KMS-11 (cell line): Measurements from ENCODE around the gene MAPK9.

Experiments
- H2AFZ ChIP-seq: fragments of 200-600 bp; sonication (generic); 2 replicates; pipeline ENCODE4 v1.6.1; 2016; ENCODE audit warnings: antibody characterized with exemption, mixed run types, low read depth
- H3K27ac ChIP-seq: fragments of 200-600 bp; sonication (generic); 2 replicates; pipeline ENCODE4 v1.6.1; 2016; ENCODE audit warnings: mild to moderate bottlenecking, mixed run types
- H3K27me3 ChIP-seq: fragments of 200-600 bp; sonication (generic); 2 replicates; pipeline ENCODE4 v1.6.1; 2017; ENCODE audit warnings: mild to moderate bottlenecking, low read depth, mixed run types, moderate library complexity; ENCODE audit not compliant: insufficient read depth
- H3K36me3 ChIP-seq: fragments of 200-600 bp; sonication (generic); 2 replicates; pipeline ENCODE4 v1.6.1; 2017; ENCODE audit warnings: mild to moderate bottlenecking, mixed run types; ENCODE audit not compliant: insufficient read depth
- H3K4me1 ChIP-seq: fragments of 200-600 bp; sonication (generic); 2 replicates; pipeline ENCODE4 v1.6.1; 2016; ENCODE audit warnings: mild to moderate bottlenecking, low read depth, mixed run types; ENCODE audit not compliant: poor library complexity, severe bottlenecking
- H3K4me2 ChIP-seq: fragments of 200-600 bp; sonication (generic); 2 replicates; pipeline ENCODE4 v1.7.0; 2016; ENCODE audit warnings: mild to moderate bottlenecking, mixed run types
- H3K4me3 ChIP-seq: fragments of 200-600 bp; sonication (generic); IDR thresholded peaks from 2 replicates; pipeline ENCODE4 v1.6.1; 2017; ENCODE audit warnings: low read depth, low read length, mixed read lengths; ENCODE audit not compliant: insufficient read depth
- H3K79me2 ChIP-seq: fragments of 200-600 bp; sonication (generic); 2 replicates; pipeline ENCODE4 v1.6.1; 2016; ENCODE audit warnings: low read depth, mixed run types; ENCODE audit not compliant: insufficient read depth
- H3K9ac ChIP-seq: fragments of 200-600 bp; sonication (generic); 2 replicates; pipeline ENCODE4 v1.6.1; 2016; ENCODE audit warnings: mild to moderate bottlenecking, mixed run types
- H4K20me1 ChIP-seq: fragments of 200-600 bp; sonication (generic); 2 replicates; pipeline ENCODE4 v1.6.1; 2016; ENCODE audit warnings: mild to moderate bottlenecking, mixed run types; ENCODE audit not compliant: insufficient read depth
- TF ChIP-seq, protein P1 (sequence below): fragments of 200-600 bp; sonication (generic); conservative IDR thresholded peaks from 2 replicates; pipeline ENCODE4 v1.6.1; 2017; ENCODE audit warnings: low read depth, mild to moderate bottlenecking, antibody characterized with exemption, low read length, moderate library complexity, mixed read lengths

Gene MAPK9

DNA sequence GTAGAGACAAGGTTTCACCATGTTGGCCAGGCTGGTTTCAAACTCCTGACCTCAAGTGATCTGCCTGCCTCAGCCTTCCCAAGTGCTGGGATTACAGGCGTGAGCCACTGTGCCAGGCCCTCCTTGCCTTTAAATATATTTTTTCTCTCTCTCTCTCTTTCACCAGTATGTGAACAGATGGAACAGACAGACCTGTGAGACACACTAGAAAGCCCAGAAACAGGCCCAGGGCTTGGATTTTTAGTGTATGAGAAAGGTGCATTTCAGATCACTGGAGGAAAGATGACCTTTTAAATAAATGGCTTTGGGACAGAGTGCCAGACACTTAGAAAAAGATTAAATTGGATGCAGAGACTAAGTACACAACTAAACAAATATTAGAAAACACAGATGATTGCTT is 86.0 kb downstream of the MAPK9 start:
- Histone ChIP-seq H3K4me1 (no peaks in the 10 kb centered on the region), H4K20me1 (no peaks in the 10 kb centered on the region), H3K4me3 (no peak overlapping the region), H3K9ac (no peak overlapping the region), H3K4me2 (no peak overlapping the region), H3K27ac (no peak overlapping the region), H2AFZ (no peak overlapping the region), H3K27me3 (no peaks in the 10 kb centered on the region), H3K79me2 (no peaks in the 10 kb centered on the region), H3K36me3 (no peaks in the 10 kb centered on the region)
- TF ChIP-seq, protein P1, sequence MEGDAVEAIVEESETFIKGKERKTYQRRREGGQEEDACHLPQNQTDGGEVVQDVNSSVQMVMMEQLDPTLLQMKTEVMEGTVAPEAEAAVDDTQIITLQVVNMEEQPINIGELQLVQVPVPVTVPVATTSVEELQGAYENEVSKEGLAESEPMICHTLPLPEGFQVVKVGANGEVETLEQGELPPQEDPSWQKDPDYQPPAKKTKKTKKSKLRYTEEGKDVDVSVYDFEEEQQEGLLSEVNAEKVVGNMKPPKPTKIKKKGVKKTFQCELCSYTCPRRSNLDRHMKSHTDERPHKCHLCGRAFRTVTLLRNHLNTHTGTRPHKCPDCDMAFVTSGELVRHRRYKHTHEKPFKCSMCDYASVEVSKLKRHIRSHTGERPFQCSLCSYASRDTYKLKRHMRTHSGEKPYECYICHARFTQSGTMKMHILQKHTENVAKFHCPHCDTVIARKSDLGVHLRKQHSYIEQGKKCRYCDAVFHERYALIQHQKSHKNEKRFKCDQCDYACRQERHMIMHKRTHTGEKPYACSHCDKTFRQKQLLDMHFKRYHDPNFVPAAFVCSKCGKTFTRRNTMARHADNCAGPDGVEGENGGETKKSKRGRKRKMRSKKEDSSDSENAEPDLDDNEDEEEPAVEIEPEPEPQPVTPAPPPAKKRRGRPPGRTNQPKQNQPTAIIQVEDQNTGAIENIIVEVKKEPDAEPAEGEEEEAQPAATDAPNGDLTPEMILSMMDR: no peak

DNA sequence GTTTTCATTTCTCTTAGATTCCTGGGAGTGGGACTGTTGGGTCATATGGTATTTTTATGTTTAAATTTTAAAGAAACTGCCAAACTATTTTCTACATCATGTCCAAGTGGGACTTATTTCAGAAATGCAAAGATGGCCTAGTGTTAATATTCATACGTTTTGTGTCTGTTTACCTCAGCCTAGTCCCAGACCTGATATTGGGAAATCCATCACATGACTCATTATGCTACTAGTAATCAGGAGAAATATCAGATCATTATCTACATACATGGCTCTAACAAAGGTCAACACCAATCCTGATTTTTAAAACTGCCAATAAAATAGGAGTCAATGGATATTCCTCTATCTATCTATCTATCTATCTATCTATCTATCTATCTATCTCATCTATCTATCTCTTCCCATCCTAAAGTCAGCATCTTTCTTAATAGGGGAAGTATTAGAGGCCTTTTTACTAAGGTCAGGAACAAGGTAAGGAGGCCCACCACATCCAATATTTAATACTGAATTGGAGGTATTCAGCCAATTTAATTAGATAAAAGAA is 87.5 kb downstream of the MAPK9 start:
- H3K4me2 ChIP-seq: no peak overlapping the region
- no peak overlapping the region for H3K27ac ChIP-seq
- no peaks in the 10 kb centered on the region for H3K79me2 ChIP-seq
- no peak overlapping the region for H2AFZ ChIP-seq
- no peaks in the 10 kb centered on the region for H3K27me3 ChIP-seq
- H3K9ac ChIP-seq: no peak overlapping the region
- no peak overlapping the region for H3K4me3 ChIP-seq
- H4K20me1 ChIP-seq: no peaks in the 10 kb centered on the region
- TF ChIP-seq, protein P1: no peak
- H3K36me3 ChIP-seq: no peaks in the 10 kb centered on the region
- no peaks in the 10 kb centered on the region for H3K4me1 ChIP-seq

DNA sequence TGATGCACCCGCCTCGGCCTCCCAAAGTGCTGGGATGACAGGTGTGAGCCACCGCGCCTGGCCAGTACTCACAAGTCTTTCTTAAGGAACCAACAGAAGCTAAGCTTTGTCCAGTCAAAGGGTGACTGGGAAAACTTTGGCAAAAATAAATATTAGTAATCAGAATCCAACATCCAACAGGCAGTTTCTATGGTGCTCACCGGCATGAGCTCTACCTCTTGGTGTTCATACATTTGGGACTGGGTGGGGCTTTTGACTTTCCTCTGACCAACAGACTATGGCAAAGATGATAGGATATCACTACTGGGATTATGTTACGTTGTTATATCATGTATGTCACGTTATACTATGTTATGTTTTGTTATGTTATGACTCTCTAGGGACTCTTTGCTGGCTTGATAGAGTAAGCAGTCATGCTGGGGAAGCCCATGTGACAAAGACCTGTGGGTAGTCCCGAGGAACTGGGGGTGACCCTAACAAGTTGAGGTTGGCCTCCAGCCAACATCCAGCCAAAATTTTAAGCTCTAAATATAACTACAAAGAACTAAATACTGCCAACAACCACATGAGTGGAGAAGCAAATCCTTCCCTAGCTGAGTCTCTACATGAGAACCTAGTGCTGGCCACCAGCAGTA is 88.8 kb downstream of the MAPK9 start:
- Histone ChIP-seq H3K27me3 (no peaks in the 10 kb centered on the region), H3K9ac (no peak overlapping the region), H3K4me2 (no peak overlapping the region), H3K27ac (no peak overlapping the region), H3K4me3 (no peak overlapping the region), H3K79me2 (no peaks in the 10 kb centered on the region), H4K20me1 (no peaks in the 10 kb centered on the region), H3K4me1 (no peaks in the 10 kb centered on the region), H3K36me3 (no peaks in the 10 kb centered on the region), H2AFZ (no peak overlapping the region)
- TF ChIP-seq, protein P1: no peak

DNA sequence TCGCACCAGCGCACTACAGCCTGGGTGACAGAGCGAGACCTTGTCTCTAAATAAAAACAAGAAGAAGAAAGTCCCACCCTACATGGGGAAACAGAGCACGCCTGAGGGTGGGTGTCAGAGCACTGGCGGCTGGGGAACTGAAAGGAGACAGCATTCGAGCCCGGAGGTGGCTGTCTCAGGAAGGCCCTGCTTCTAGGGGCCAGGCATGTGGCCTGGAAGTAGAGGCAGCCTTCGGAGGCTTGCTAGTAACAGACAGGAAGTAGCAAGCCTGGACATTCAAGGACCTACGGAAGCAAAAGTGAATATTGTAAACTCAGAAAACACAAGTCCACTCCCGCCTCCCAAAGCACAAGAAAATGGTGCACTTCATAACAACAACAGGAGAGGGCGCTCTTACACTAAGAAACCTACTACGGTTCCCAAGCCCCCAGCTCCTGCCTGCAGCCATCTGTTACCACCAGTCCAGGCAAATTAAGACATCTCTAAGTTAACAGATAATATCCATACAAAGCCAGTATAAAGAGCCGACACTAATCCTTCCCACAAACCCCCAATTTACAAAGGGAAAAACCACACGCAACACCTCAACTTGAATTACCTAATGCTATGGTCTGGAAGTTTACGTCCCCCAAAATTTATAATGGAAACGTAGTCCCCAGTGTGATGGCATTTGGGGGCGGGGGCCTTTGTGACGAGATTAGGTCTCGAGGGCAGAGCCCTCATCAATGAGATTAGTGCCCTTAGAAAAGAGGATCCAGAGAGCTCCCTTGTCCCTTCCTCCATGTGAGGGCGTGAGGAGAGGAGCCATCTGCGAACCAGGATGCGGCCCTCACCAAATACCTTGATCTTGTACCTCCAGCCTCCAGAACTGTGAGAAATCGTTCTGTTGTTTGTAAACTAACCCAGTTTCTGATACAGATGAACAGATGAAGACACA is 90.6 kb downstream of the MAPK9 start:
- no peak overlapping the region for H3K9ac ChIP-seq
- H4K20me1 ChIP-seq: no peaks in the 10 kb centered on the region
- H3K79me2 ChIP-seq: no peaks in the 10 kb centered on the region
- no peak overlapping the region for H3K4me3 ChIP-seq
- no peaks in the 10 kb centered on the region for H3K27me3 ChIP-seq
- H3K4me1 ChIP-seq: no peaks in the 10 kb centered on the region
- no peaks in the 10 kb centered on the region for H3K36me3 ChIP-seq
- H3K27ac ChIP-seq: no peak overlapping the region
- TF ChIP-seq, protein P1: peak; percentile 27; the same call in 1 of the 2 replicates
- no peak overlapping the region for H2AFZ ChIP-seq
- no peak overlapping the region for H3K4me2 ChIP-seq
